Activated CD8-positive, alpha-beta memory T cell treated with anti-CD3 and anti-CD28 coated beads, Interleukin-2, amount 10 ng/mL, durations not matched to agents 7 days and 5 days (primary cell): Measurements from ENCODE around the gene CEP57L1. TPM values are rescaled to one million over a fixed set of nuclear protein-coding genes. Genes with fewer than 3 reads are reported as not detected.
"Not testable (repeated sequence)": the region's sequence is repeated elsewhere in the genome, so short reads cannot be mapped to it uniquely, and the experiment has no call there.

Experiments used
- ATAC-seq: fragments of 150-1000 bp; cut with Tn5 transposase; one replicate; pipeline ENCODE4 v1.10.0; 2021; ENCODE audit warnings: moderate library complexity
- CTCF ChIA-PET: fragments of 350-600 bp; sonication (Branson Sonifier 250); formaldehyde crosslinking; loops from one replicate; lab custom pipeline; 2021; ENCODE audit warnings: antibody characterized with exemption; lab: Charles Lee
- DNase-seq: peaks from one replicate; pipeline ENCODE4 v3.0.0-alpha.2; 2020
- H3K27ac Mint-ChIP-seq: one replicate; pipeline ENCODE4 v1.8.0; 2021; ENCODE audit warnings: mild to moderate bottlenecking, mixed read lengths
- H3K27me3 Mint-ChIP-seq: one replicate; pipeline ENCODE4 v1.8.0; 2021; ENCODE audit warnings: mixed read lengths
- H3K36me3 Mint-ChIP-seq: one replicate; pipeline ENCODE4 v1.8.0; 2021; ENCODE audit warnings: mild to moderate bottlenecking, mixed read lengths
- H3K4me1 Mint-ChIP-seq: one replicate; pipeline ENCODE4 v1.8.0; 2021; ENCODE audit warnings: mixed read lengths
- H3K4me3 Mint-ChIP-seq: one replicate; pipeline ENCODE4 v1.8.0; 2021; ENCODE audit warnings: mild to moderate bottlenecking, moderate library complexity, mixed read lengths
- H3K9me3 Mint-ChIP-seq: one replicate; pipeline ENCODE4 v1.8.0; 2022; ENCODE audit warnings: low read depth, mixed read lengths
- total RNA-seq, 2 experiments: library from RNA; stranded (reverse); gene quantifications; one replicate each; pipeline ENCODE4 v1.2.3, GENCODE V29; 2021

Gene CEP57L1
- total RNA-seq, 2 experiments from 2014 or later, result 23.9 to 25.5 TPM

DNA sequence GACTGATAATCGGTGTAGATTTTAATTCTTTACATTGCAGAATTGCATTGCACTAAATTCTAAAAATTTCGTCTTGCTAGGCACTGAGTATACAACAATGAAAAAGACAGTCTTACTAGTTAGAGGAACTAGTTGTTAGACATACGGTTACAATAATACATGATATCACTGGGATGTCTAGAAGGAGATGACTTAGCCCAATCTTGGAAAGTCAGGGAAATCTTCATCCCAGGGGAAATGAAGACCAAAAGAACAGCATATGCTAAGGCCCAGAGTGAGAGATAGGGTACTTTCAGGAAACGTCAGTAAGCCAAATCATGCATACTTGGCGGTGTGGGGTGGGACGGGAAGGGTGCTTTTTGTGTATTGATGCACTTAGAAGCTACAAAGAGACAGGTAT lies 901 bp downstream of the CEP57L1 start:
- CTCF ChIA-PET, result interaction anchor here (1.2 to 1.8 kb wide), 4 partner anchors 11 to 286 kb away, joined by 3 to 4 read pairs (median 4); partner anchors contain the start of gene CD164
- H3K4me1 Mint-ChIP-seq, result peaks cover 45% of the 10 kb centered on the region
- peaks cover 24% of the 10 kb centered on the region for H3K36me3 Mint-ChIP-seq
- peak overlapping the region; percentile 94 for H3K4me3 Mint-ChIP-seq
- no peak for ATAC-seq
- no peaks in the 10 kb centered on the region for H3K9me3 Mint-ChIP-seq
- DNase-seq, result no peak
- no peaks in the 10 kb centered on the region for H3K27me3 Mint-ChIP-seq
- H3K27ac Mint-ChIP-seq, result peak overlapping the region; percentile 98

- H3K27me3 Mint-ChIP-seq, result no peaks in the 10 kb centered on the region
- H3K4me3 Mint-ChIP-seq, result no peak overlapping the region
- H3K9me3 Mint-ChIP-seq, result no peaks in the 10 kb centered on the region
- CTCF ChIA-PET, result no interaction called here
- peaks cover 29% of the 10 kb centered on the region for H3K36me3 Mint-ChIP-seq
- ATAC-seq (no peak), DNase-seq (no peak)
- H3K4me1 Mint-ChIP-seq, result peaks cover 34% of the 10 kb centered on the region
- no peak overlapping the region for H3K27ac Mint-ChIP-seq
Observed at GRCh38 chr6:109097661-109098060, 2.4 kb downstream of the CEP57L1 start.

DNA sequence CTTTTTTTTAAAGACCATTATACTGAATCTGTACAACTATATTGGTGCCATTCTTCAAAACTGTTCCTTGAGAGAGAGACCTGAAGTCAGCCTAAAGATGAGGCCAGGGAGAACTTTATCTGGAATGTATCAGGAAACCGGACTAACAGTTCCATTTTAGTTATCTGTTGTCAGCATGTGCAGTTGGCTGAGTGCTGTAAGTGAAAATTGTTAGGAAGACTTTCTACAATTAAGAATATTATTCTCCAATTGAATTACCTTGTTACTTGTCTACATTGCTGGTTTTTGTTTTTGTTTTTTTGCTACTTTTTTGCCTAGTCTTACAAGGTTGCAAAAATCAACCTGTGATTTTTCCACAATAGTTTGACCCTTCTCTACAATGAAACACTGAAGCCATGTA lies 7.5 kb downstream of the CEP57L1 start:
- Mint-ChIP-seq H3K27me3 (no peaks in the 10 kb centered on the region), H3K9me3 (no peaks in the 10 kb centered on the region), H3K4me3 (no peak overlapping the region), H3K36me3 (peaks cover 27% of the 10 kb centered on the region), H3K27ac (no peak overlapping the region), H3K4me1 (peaks cover 11% of the 10 kb centered on the region)
- no peak for DNase-seq
- ATAC-seq, result no peak
- CTCF ChIA-PET, result no interaction called here

DNA sequence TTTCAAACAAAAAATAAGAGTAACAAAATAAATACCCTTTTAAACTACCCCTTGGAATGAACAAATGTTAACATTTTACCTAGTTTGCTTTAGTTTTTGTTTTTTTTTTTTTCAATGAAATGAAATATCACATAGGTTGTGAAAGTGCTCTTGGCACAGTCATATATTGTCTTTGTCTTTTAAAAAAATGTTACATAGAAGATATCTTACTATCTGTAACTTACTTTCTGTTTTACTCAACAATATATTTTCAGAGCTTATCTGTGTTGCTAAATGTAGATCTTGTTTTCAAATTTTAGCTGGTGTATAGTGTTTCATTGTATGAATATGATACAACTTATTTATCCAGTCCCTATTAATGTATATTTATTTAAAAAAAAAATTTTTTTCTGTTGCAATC lies 8.6 kb downstream of the CEP57L1 start:
- H3K27me3 Mint-ChIP-seq, result no peaks in the 10 kb centered on the region
- peaks cover 23% of the 10 kb centered on the region for H3K36me3 Mint-ChIP-seq
- no peak overlapping the region for H3K27ac Mint-ChIP-seq
- no peaks in the 10 kb centered on the region for H3K9me3 Mint-ChIP-seq
- CTCF ChIA-PET, result no interaction called here
- peaks cover 10% of the 10 kb centered on the region for H3K4me1 Mint-ChIP-seq
- DNase-seq (no peak), ATAC-seq (peak; percentile 65)
- no peak overlapping the region for H3K4me3 Mint-ChIP-seq

GRCh38 chr6:109104512-109104911 lies 9.2 kb downstream of the CEP57L1 start:
- Mint-ChIP-seq H3K36me3 (peaks cover 20% of the 10 kb centered on the region), H3K27ac (no peak overlapping the region), H3K9me3 (no peaks in the 10 kb centered on the region), H3K4me1 (peaks cover 10% of the 10 kb centered on the region), H3K27me3 (no peaks in the 10 kb centered on the region), H3K4me3 (no peak overlapping the region)
- DNase-seq, result no peak
- ATAC-seq, result no peak
- CTCF ChIA-PET, result no interaction called here

GRCh38 chr6:109105681-109106080 lies 10.4 kb downstream of the CEP57L1 start:
- no peak for DNase-seq

DNA sequence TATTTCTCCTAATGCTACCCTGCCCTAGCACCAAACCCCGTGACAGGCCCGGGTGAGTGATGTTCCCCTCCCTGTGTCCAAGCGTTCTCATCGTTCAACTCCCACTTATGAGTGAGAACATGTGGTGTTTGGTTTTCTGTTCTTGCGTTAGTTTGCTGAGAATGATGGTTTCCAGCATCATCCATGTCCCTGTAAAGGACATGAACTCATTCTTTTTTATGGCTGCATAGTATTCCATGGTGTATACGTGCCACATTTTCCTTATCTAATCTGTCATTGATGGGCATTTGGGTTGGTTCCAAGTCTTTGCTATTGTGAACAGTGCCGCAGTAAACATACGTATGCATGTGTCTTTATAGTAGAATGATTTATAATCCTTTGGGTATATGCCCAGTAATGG lies 14.4 kb downstream of the CEP57L1 start:
- H3K36me3 Mint-ChIP-seq, result peaks cover 24% of the 10 kb centered on the region
- CTCF ChIA-PET, H3K27ac Mint-ChIP-seq, ATAC-seq, H3K4me1 Mint-ChIP-seq, H3K4me3 Mint-ChIP-seq, H3K9me3 Mint-ChIP-seq, H3K27me3 Mint-ChIP-seq, DNase-seq: not testable (repeated sequence)

More at GRCh38 chr6:109105681-109106080, 10.4 kb downstream of the CEP57L1 start:
- Mint-ChIP-seq H3K27ac (no peak overlapping the region), H3K27me3 (no peaks in the 10 kb centered on the region), H3K36me3 (peaks cover 26% of the 10 kb centered on the region), H3K4me1 (peaks cover 10% of the 10 kb centered on the region), H3K4me3 (no peak overlapping the region), H3K9me3 (no peaks in the 10 kb centered on the region)
- no peak for ATAC-seq
- CTCF ChIA-PET, result no interaction called here

DNA sequence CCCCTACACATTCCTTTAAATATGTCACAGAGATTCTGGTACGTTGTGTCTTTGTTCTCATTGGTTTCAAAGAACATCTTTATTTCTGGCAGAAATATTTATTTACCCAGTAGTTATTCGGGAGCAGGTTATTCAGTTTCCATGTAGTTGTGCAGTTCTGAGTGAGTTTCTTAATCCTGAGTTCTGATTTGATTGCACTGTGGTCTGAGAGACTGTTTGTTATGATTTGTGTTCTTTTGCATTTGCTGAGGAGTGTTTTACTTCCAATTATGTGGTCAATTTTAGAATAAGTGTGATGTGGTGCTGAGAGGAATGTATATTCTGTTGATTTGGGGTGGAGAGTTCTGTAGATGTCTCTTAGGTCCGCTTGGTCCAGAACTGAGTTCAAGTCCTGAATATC lies 17.4 kb downstream of the CEP57L1 start:
- H3K27me3 Mint-ChIP-seq, ATAC-seq, DNase-seq, H3K27ac Mint-ChIP-seq, H3K4me1 Mint-ChIP-seq, H3K9me3 Mint-ChIP-seq, CTCF ChIA-PET, H3K4me3 Mint-ChIP-seq: not testable (repeated sequence)
- peaks cover 23% of the 10 kb centered on the region for H3K36me3 Mint-ChIP-seq

GRCh38 chr6:109117346-109118035 lies 22.2 kb downstream of the CEP57L1 start:
- H3K4me1 Mint-ChIP-seq, result peaks cover 8% of the 10 kb centered on the region
- no peak for ATAC-seq
- H3K9me3 Mint-ChIP-seq, result no peaks in the 10 kb centered on the region
- DNase-seq, result no peak
- H3K27ac Mint-ChIP-seq, result no peak overlapping the region
- peaks cover under 1% of the 10 kb centered on the region for H3K36me3 Mint-ChIP-seq
- CTCF ChIA-PET, result no interaction called here
- H3K4me3 Mint-ChIP-seq, result no peak overlapping the region
- no peaks in the 10 kb centered on the region for H3K27me3 Mint-ChIP-seq

DNA sequence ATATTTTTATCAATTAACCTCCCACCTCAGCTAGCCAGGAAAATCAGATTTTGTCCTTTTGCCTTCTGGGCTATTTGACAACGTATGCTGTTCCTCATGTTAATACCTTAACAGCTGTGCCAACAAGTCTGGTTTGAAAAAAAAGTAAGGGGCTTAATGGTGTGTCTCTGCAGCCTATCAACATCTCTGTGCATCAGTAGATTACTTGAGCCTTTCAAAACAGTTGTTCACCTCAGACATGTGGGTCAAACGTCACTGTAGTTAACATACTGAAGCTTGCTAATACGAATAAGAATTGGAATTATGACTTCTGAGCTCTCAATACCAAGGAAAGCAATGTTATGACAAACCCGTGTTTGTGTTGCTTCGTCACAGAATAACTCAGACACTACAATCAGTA lies 23.0 kb downstream of the CEP57L1 start:
- Mint-ChIP-seq H3K9me3 (no peaks in the 10 kb centered on the region), H3K27ac (no peak overlapping the region), H3K4me3 (no peak overlapping the region), H3K36me3 (no peaks in the 10 kb centered on the region), H3K4me1 (peaks cover 8% of the 10 kb centered on the region), H3K27me3 (no peaks in the 10 kb centered on the region)
- CTCF ChIA-PET, result no interaction called here
- DNase-seq, result no peak
- no peak for ATAC-seq

DNA sequence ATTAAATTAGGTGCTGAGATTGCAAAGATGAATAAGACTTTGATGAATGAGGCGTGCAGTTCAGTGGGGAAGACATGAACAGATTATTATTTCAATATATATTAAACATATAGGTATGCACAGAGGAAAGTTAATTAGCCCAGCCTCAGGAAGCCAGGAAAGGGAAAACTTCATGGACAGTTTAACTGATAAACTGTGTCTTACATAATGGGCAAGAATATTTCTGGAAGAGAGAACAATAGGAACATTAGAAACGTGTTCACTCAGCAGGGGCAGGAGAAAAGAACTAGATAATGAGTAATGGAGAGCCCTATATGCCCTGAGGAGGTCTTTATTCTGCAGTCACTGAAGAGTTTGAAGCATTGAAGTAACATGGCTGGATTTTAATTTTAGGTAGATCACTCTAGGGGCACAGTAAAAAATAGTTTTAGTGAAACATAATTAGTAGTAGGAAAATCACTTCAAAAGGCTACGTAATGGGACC lies 23.6 kb downstream of the CEP57L1 start:
- no peaks in the 10 kb centered on the region for H3K9me3 Mint-ChIP-seq
- H3K27ac Mint-ChIP-seq, result no peak overlapping the region
- no peak overlapping the region for H3K4me3 Mint-ChIP-seq
- peaks cover 8% of the 10 kb centered on the region for H3K4me1 Mint-ChIP-seq
- H3K27me3 Mint-ChIP-seq, result no peaks in the 10 kb centered on the region
- CTCF ChIA-PET, result no interaction called here
- ATAC-seq (no peak), DNase-seq (no peak)
- no peaks in the 10 kb centered on the region for H3K36me3 Mint-ChIP-seq

- no peaks in the 10 kb centered on the region for H3K27me3 Mint-ChIP-seq
- no peak overlapping the region for H3K4me3 Mint-ChIP-seq
- no peak for ATAC-seq
- H3K27ac Mint-ChIP-seq, result no peak overlapping the region
- peaks cover 3% of the 10 kb centered on the region for H3K36me3 Mint-ChIP-seq
- CTCF ChIA-PET, result no interaction called here
- H3K9me3 Mint-ChIP-seq, result no peaks in the 10 kb centered on the region
- H3K4me1 Mint-ChIP-seq, result peaks cover 8% of the 10 kb centered on the region
- no peak for DNase-seq
Observed at GRCh38 chr6:109121411-109121810, 26.1 kb downstream of the CEP57L1 start.

DNA sequence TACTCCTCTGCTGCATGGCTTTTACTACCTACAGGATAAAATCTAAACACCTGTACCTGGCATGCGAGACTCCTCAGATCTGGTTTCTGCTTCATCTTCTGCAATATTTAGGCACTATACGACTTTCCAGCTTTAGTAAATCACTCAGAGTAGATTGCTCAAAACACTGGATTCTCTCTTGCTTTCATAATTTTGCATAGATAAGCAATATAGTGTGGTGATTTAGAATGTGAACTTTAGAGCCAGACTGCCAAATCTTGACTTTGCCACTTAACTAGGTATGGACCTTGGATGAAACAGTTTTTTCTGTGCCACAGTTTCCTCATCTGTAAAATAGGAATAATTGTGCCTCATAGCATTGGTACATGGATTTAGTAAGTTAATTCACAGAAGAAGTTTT lies 28.9 kb downstream of the CEP57L1 start:
- Mint-ChIP-seq H3K4me3 (no peak overlapping the region), H3K4me1 (peaks cover 8% of the 10 kb centered on the region), H3K9me3 (no peaks in the 10 kb centered on the region), H3K27ac (no peak overlapping the region), H3K27me3 (no peaks in the 10 kb centered on the region), H3K36me3 (peaks cover 4% of the 10 kb centered on the region)
- DNase-seq (no peak), ATAC-seq (no peak)
- CTCF ChIA-PET, result no interaction called here

DNA sequence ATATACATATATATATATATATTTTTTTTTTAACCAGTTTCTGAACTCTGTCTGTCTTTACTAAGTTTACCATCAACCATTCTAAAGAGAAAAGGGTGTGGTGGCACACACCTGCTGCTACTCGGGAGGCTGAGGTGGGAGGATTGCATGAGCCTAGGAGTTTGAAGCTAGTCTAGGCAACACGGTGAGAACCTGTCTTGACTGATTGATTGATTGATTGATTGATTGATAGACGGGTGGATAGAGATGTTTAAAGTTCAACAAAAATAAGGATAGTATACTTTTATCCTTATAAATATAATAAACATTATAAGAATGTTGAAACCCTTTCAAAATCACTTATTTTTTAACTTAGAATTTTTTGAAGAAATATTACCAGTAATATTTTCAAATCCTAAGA lies 30.2 kb downstream of the CEP57L1 start:
- H3K9me3 Mint-ChIP-seq, result no peaks in the 10 kb centered on the region
- no peak overlapping the region for H3K27ac Mint-ChIP-seq
- DNase-seq, result no peak
- no peaks in the 10 kb centered on the region for H3K27me3 Mint-ChIP-seq
- peaks cover 6% of the 10 kb centered on the region for H3K4me1 Mint-ChIP-seq
- no peak for ATAC-seq
- H3K4me3 Mint-ChIP-seq, result no peak overlapping the region
- peaks cover 11% of the 10 kb centered on the region for H3K36me3 Mint-ChIP-seq
- CTCF ChIA-PET, result no interaction called here
